Immature natural killer cell (primary cell): ENCODE data around the gene MIA2. TPM values are rescaled to one million over a fixed set of nuclear protein-coding genes. Genes with fewer than 3 reads are reported as not detected.
"Not testable (repeated sequence)": the region's sequence is repeated elsewhere in the genome, so short reads cannot be mapped to it uniquely, and the experiment has no call there.

Experiments
- DNase-seq, 3 donors: peaks; one replicate each; pipeline ENCODE4 v3.0.0; 2022; ENCODE audit warnings: mixed read lengths in 1 of 3
- H3K27ac Mint-ChIP-seq, 6 donors: one replicate each; pipeline ENCODE4 v1.8.0; 2020; ENCODE audit warnings: mixed read lengths in 6 of 6, mild to moderate bottlenecking in 5 of 6, inconsistent platforms in 4 of 6, moderate library complexity in 3 of 6
- H3K27me3 Mint-ChIP-seq, 3 donors: one replicate each; pipeline ENCODE4 v1.8.0; 2020 to 2021; ENCODE audit warnings: low read depth in 3 of 3, mild to moderate bottlenecking in 3 of 3, mixed read lengths in 3 of 3, moderate library complexity in 3 of 3, inconsistent platforms in 1 of 3
- H3K36me3 Mint-ChIP-seq, 3 donors: one replicate each; pipeline ENCODE4 v1.8.0; 2020; ENCODE audit warnings: mixed read lengths in 3 of 3, inconsistent platforms in 2 of 3, mild to moderate bottlenecking in 2 of 3
- H3K4me1 Mint-ChIP-seq, 2 donors: one replicate each; pipeline ENCODE4 v1.8.0; 2020; ENCODE audit warnings: inconsistent platforms in 2 of 2, mild to moderate bottlenecking in 2 of 2, mixed read lengths in 2 of 2, moderate library complexity in 1 of 2
- H3K4me3 Mint-ChIP-seq, 5 donors: one replicate each; pipeline ENCODE4 v1.8.0; 2020; ENCODE audit warnings: mild to moderate bottlenecking in 5 of 5, mixed read lengths in 5 of 5, inconsistent platforms in 3 of 5, moderate library complexity in 3 of 5
- H3K9me3 Mint-ChIP-seq, 6 donors: one replicate each; pipeline ENCODE4 v1.8.0; 2020; ENCODE audit warnings: mild to moderate bottlenecking in 6 of 6, mixed read lengths in 6 of 6, inconsistent platforms in 4 of 6, moderate library complexity in 3 of 6
- polyA plus RNA-seq, 3 donors: library from polyadenylated mRNA; unstranded; fragments of 300-500 nt; fragmentation: Illumina TruSeq; gene quantifications; one replicate each; pipeline ENCODE4 v1.2.3, GENCODE V29; 2021

Gene MIA2
- polyA plus RNA-seq, 3 donors from 2014 or later, result 14.1 to 38.6 (median 27.6) TPM

- H3K27me3 Mint-ChIP-seq, result peaks cover 6 to 13% (median 9%) of the 10 kb centered on the region in 3 donors
- H3K36me3 Mint-ChIP-seq, result no peaks in the 10 kb centered on the region
- H3K9me3 Mint-ChIP-seq, result peaks cover 0 to 2% (median 0%) of the 10 kb centered on the region in 6 donors
- H3K4me1 Mint-ChIP-seq, result peaks cover 61 to 65% of the 10 kb centered on the region in 2 donors
- DNase-seq, result peak; percentile 89 to 91 (median 90)
- peak overlapping the region; percentile 64 to 99 (median 92) for H3K27ac Mint-ChIP-seq
- peak overlapping the region; percentile 77 to 95 (median 85) for H3K4me3 Mint-ChIP-seq
Measured at GRCh38 chr14:39266871-39267607, 33.3 kb downstream of the MIA2 start.

- peak overlapping the region; percentile 64 to 99 (median 92) for H3K27ac Mint-ChIP-seq
- H3K36me3 Mint-ChIP-seq, result no peaks in the 10 kb centered on the region
- H3K27me3 Mint-ChIP-seq, result peaks cover 6 to 13% (median 9%) of the 10 kb centered on the region in 3 donors
- peak overlapping the region; percentile 77 to 95 (median 85) for H3K4me3 Mint-ChIP-seq
- no peaks in the 10 kb centered on the region for H3K9me3 Mint-ChIP-seq
- H3K4me1 Mint-ChIP-seq, result peaks cover 66 to 71% of the 10 kb centered on the region in 2 donors
- DNase-seq, result no peak
Measured at GRCh38 chr14:39267608-39268005, 33.9 kb downstream of the MIA2 start.

GRCh38 chr14:39268393-39268792 lies 34.7 kb downstream of the MIA2 start:
- DNase-seq, result peak; percentile 15 to 19 (median 17)
- peak overlapping the region; percentile 64 to 99 (median 92) for H3K27ac Mint-ChIP-seq
- H3K4me3 Mint-ChIP-seq, result peak overlapping the region; percentile 77 to 95 (median 85)
- H3K27me3 Mint-ChIP-seq, result peaks cover 6 to 13% (median 9%) of the 10 kb centered on the region in 3 donors
- no peaks in the 10 kb centered on the region for H3K9me3 Mint-ChIP-seq
- peaks cover 74 to 78% of the 10 kb centered on the region in 2 donors for H3K4me1 Mint-ChIP-seq
- H3K36me3 Mint-ChIP-seq, result no peaks in the 10 kb centered on the region

GRCh38 chr14:39272918-39273317 lies 39.2 kb downstream of the MIA2 start:
- peaks cover 85 to 89% of the 10 kb centered on the region in 2 donors for H3K4me1 Mint-ChIP-seq

GRCh38 chr14:39275395-39275794 lies 41.7 kb downstream of the MIA2 start:
- Mint-ChIP-seq H3K4me3 (no peak overlapping the region), H3K27ac (peak overlapping the region; percentile 39 to 81 (median 68)), H3K4me1 (peaks cover 66 to 89% of the 10 kb centered on the region in 2 donors), H3K27me3 (no peaks in the 10 kb centered on the region), H3K9me3 (no peaks in the 10 kb centered on the region), H3K36me3 (peaks cover 8 to 19% (median 9%) of the 10 kb centered on the region in 3 donors)
- DNase-seq, result no peak

More at GRCh38 chr14:39272918-39273317, 39.2 kb downstream of the MIA2 start:
- Mint-ChIP-seq H3K9me3 (no peaks in the 10 kb centered on the region), H3K27ac (peak overlapping the region; percentile 21 to 75 (median 66)), H3K27me3 (peaks cover 0 to 3% (median 0%) of the 10 kb centered on the region in 3 donors), H3K4me3 (peak overlapping the region in 3 of 5 donors; percentile 8 to 38 (median 23)), H3K36me3 (no peaks in the 10 kb centered on the region)
- no peak for DNase-seq

GRCh38 chr14:39276005-39276404 lies 42.3 kb downstream of the MIA2 start:
- peaks cover 60 to 87% of the 10 kb centered on the region in 2 donors for H3K4me1 Mint-ChIP-seq
- no peak for DNase-seq
- peak overlapping the region; percentile 4 to 81 (median 68) for H3K27ac Mint-ChIP-seq
- peaks cover 8 to 19% (median 9%) of the 10 kb centered on the region in 3 donors for H3K36me3 Mint-ChIP-seq
- no peaks in the 10 kb centered on the region for H3K27me3 Mint-ChIP-seq
- H3K4me3 Mint-ChIP-seq, result no peak overlapping the region
- H3K9me3 Mint-ChIP-seq, result no peaks in the 10 kb centered on the region

- peak overlapping the region; percentile 63 to 82 (median 73) for H3K27ac Mint-ChIP-seq
- H3K4me3 Mint-ChIP-seq, result peak overlapping the region in 1 of 5 donors; percentile 4
- peaks cover 8 to 24% (median 13%) of the 10 kb centered on the region in 3 donors for H3K36me3 Mint-ChIP-seq
- no peaks in the 10 kb centered on the region for H3K27me3 Mint-ChIP-seq
- H3K9me3 Mint-ChIP-seq, result no peaks in the 10 kb centered on the region
- DNase-seq, result no peak
- H3K4me1 Mint-ChIP-seq, result peaks cover 53 to 87% of the 10 kb centered on the region in 2 donors
Measured at GRCh38 chr14:39276579-39277114, 42.9 kb downstream of the MIA2 start.

GRCh38 chr14:39279515-39279914 lies 45.8 kb downstream of the MIA2 start:
- H3K27ac Mint-ChIP-seq, result peak overlapping the region in 5 of 6 donors; percentile 1 to 58 (median 37)
- no peaks in the 10 kb centered on the region for H3K27me3 Mint-ChIP-seq
- peaks cover 22 to 39% (median 32%) of the 10 kb centered on the region in 3 donors for H3K36me3 Mint-ChIP-seq
- H3K4me1 Mint-ChIP-seq, result peaks cover 34 to 84% of the 10 kb centered on the region in 2 donors
- DNase-seq, result no peak
- no peaks in the 10 kb centered on the region for H3K9me3 Mint-ChIP-seq
- no peak overlapping the region for H3K4me3 Mint-ChIP-seq

GRCh38 chr14:39280678-39281077 lies 47.0 kb downstream of the MIA2 start:
- H3K36me3 Mint-ChIP-seq, result peaks cover 22 to 39% (median 32%) of the 10 kb centered on the region in 3 donors
- not testable (repeated sequence) for H3K27me3 Mint-ChIP-seq, DNase-seq, H3K9me3 Mint-ChIP-seq, H3K4me3 Mint-ChIP-seq
- peaks cover 26 to 77% of the 10 kb centered on the region in 2 donors for H3K4me1 Mint-ChIP-seq
- peak overlapping the region in 4 of 6 donors; percentile 31 to 78 (median 52) for H3K27ac Mint-ChIP-seq

- no peaks in the 10 kb centered on the region for H3K9me3 Mint-ChIP-seq
- peaks cover 13 to 24% of the 10 kb centered on the region in 2 donors for H3K4me1 Mint-ChIP-seq
- H3K27ac Mint-ChIP-seq, result peak overlapping the region in 3 of 6 donors; percentile 18 to 64 (median 51)
- peaks cover 0 to 4% (median 0%) of the 10 kb centered on the region in 3 donors for H3K27me3 Mint-ChIP-seq
- no peak for DNase-seq
- H3K36me3 Mint-ChIP-seq, result peaks cover 10 to 34% (median 11%) of the 10 kb centered on the region in 3 donors
- no peak overlapping the region for H3K4me3 Mint-ChIP-seq
Measured at GRCh38 chr14:39289523-39289922, 55.8 kb downstream of the MIA2 start.

GRCh38 chr14:39291701-39292100 lies 58.0 kb downstream of the MIA2 start:
- H3K4me1 Mint-ChIP-seq, result peaks cover 10 to 24% of the 10 kb centered on the region in 2 donors
- peak overlapping the region in 2 of 6 donors; percentile 11 to 54 for H3K27ac Mint-ChIP-seq
- no peaks in the 10 kb centered on the region for H3K27me3 Mint-ChIP-seq
- peaks cover 9 to 36% (median 18%) of the 10 kb centered on the region in 3 donors for H3K36me3 Mint-ChIP-seq
- no peak for DNase-seq
- no peaks in the 10 kb centered on the region for H3K9me3 Mint-ChIP-seq
- no peak overlapping the region for H3K4me3 Mint-ChIP-seq

GRCh38 chr14:39293629-39294028 lies 59.9 kb downstream of the MIA2 start:
- H3K4me3 Mint-ChIP-seq, result no peak overlapping the region
- no peak overlapping the region for H3K27ac Mint-ChIP-seq
- no peak for DNase-seq
- peaks cover 13 to 44% (median 22%) of the 10 kb centered on the region in 3 donors for H3K36me3 Mint-ChIP-seq
- no peaks in the 10 kb centered on the region for H3K9me3 Mint-ChIP-seq
- peaks cover 12 to 30% of the 10 kb centered on the region in 2 donors for H3K4me1 Mint-ChIP-seq
- no peaks in the 10 kb centered on the region for H3K27me3 Mint-ChIP-seq

GRCh38 chr14:39300389-39300788 lies 66.7 kb downstream of the MIA2 start:
- not testable (repeated sequence) for H3K27ac Mint-ChIP-seq, H3K9me3 Mint-ChIP-seq, H3K4me3 Mint-ChIP-seq, DNase-seq, H3K4me1 Mint-ChIP-seq, H3K27me3 Mint-ChIP-seq
- H3K36me3 Mint-ChIP-seq, result peaks cover 25 to 57% (median 39%) of the 10 kb centered on the region in 3 donors
